Naive B cell (primary cell): ENCODE results near the gene FASN. TPM values are rescaled to one million over a fixed set of nuclear protein-coding genes. Genes with fewer than 3 reads are reported as not detected.

Experiments used
- ATAC-seq, 2 donors: fragments of 150-1000 bp; cut with Tn5 transposase; 2 replicates each; pipeline ENCODE4 v1.10.0; 2021; ENCODE audit warnings: low read depth in 2 of 2, mild to moderate bottlenecking in 2 of 2, moderate library complexity in 2 of 2
- DNase-seq: peaks from one replicate; pipeline ENCODE4 v3.0.0; 2022
- H3K27ac Mint-ChIP-seq, 6 donors: one replicate each; pipeline ENCODE4 v1.8.0; 2020 to 2022; ENCODE audit warnings: mild to moderate bottlenecking in 6 of 6, mixed read lengths in 6 of 6, moderate library complexity in 5 of 6, inconsistent platforms in 2 of 6
- H3K27me3 Mint-ChIP-seq, 3 donors: one replicate each; pipeline ENCODE4 v1.8.0; 2021 to 2022; ENCODE audit warnings: mixed read lengths in 3 of 3, mild to moderate bottlenecking in 1 of 3
- H3K36me3 Mint-ChIP-seq, 2 donors: one replicate each; pipeline ENCODE4 v1.8.0; 2020 to 2022; ENCODE audit warnings: mixed read lengths in 2 of 2, inconsistent platforms in 1 of 2, mild to moderate bottlenecking in 1 of 2
- H3K4me1 Mint-ChIP-seq, 3 donors: one replicate each; pipeline ENCODE4 v1.8.0; 2020 to 2022; ENCODE audit warnings: mixed read lengths in 3 of 3, inconsistent platforms in 1 of 3, mild to moderate bottlenecking in 1 of 3, moderate library complexity in 1 of 3
- H3K4me3 Mint-ChIP-seq, 8 donors: one replicate each; pipeline ENCODE4 v1.8.0; 2020 to 2022; ENCODE audit warnings: mild to moderate bottlenecking in 8 of 8, mixed read lengths in 8 of 8, moderate library complexity in 8 of 8, inconsistent platforms in 2 of 8
- H3K9me3 Mint-ChIP-seq, 7 donors: one replicate each; pipeline ENCODE4 v1.8.0; 2020 to 2022; ENCODE audit warnings: mixed read lengths in 7 of 7, mild to moderate bottlenecking in 5 of 7, inconsistent platforms in 2 of 7, moderate library complexity in 1 of 7
- polyA plus RNA-seq, 6 donors: library from polyadenylated mRNA; unstranded; fragments of 300-500 nt; fragmentation: Illumina TruSeq; gene quantifications; one replicate each; pipeline ENCODE4 v1.2.3, GENCODE V29; 2021; ENCODE audit warnings: low read depth in 6 of 6

Gene FASN
- polyA plus RNA-seq, 6 donors from 2014 or later = 0.05 to 0.75 (median 0.50) TPM; not detected in 1

DNA sequence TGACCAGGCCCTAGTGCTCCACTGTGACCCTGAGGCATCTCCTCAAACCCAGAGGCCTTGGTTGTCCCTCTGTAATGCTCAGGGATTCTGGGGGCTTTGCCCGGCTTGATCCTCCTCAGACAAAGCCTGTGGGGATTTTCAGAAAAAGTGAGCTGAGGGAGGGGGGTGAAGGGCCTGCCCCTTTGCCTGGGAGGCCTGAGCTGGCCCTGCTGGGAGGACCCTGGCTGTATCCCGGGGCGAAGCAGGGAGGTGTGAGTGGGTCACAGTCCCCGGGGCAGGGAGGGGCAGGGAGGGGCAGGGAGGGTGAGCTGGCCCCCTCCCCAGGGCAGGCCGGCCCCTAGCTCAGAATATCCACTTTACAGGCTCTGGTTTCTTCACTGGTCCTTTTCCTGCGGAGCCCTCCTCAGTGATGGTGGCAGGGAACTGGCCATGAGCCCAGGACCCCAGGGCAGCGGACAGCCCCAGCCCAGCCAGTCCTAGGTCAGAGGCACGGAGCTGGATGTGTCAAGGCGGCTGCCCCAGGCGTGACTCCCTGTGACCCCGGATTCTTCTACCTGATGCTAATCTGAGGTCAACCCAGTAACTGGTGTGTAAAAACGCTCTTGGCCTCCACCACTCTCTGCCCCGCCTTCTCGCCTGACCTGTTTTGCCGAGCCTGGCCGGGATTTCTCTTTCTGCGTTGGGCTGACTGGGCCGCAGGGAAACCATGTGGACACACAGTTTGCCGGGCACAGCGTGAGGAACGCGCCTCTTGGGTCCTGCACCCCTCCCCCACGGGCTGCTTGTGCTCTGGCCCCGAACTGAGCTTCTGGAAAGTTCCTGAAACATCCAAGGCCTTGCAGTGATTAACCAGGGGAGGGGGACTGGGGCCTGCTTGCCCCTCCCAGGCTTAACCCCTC, 5.8 kb upstream of the FASN start:
- H3K4me3 Mint-ChIP-seq = peak overlapping the region in 1 of 8 donors; percentile 30
- no peak for DNase-seq
- no peak for ATAC-seq
- H3K27me3 Mint-ChIP-seq = no peaks in the 10 kb centered on the region
- peak overlapping the region in 4 of 6 donors; percentile 19 to 94 (median 54) for H3K27ac Mint-ChIP-seq
- no peaks in the 10 kb centered on the region for H3K9me3 Mint-ChIP-seq
- no peaks in the 10 kb centered on the region for H3K36me3 Mint-ChIP-seq
- peaks cover 8 to 33% (median 24%) of the 10 kb centered on the region in 3 donors for H3K4me1 Mint-ChIP-seq

DNA sequence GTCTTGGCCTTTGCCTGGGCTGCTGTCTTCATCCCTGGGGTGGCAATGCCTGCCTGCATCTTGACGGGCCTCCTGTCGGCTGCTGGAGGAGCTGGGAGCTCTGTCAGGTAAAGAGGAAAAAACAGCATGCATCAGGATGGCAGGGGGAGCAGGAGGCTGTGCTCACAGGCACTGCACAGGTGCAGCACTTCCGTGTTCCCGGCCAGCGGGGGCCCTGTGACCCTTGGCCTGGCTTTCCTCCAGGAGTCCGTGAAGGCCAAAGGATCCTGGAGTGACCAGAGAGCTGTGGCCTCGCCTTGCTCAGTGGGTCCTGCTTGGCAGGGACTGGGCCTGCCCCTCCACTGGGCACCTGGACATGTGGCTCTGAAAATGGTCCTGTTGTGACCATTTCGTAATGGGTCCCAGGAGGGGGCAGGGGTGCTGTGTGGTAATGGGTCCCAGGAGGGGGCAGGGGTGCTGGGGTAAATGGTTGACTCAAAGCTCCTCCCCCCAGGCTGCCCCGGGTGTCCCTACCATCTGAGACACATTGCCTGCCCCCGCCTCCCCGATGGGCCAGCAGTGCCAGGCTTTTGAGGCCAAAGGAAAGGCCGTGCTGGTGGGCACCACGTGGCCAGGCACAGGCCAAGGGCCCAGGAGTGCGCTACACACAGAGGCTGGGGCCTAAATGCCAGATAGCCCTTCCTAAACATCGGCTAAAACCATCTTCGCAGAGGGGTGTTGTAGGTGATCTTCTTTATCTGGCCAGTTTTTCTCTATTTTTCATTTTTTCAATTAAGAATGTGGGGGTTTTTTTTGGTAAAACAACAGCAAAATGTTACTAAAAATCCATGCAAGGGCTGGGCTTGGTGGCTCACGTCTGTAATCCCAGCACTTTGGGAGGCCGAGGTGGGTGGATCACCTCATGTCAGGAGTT, 4.0 kb upstream of the FASN start:
- ATAC-seq (no peak), DNase-seq (no peak)
- Mint-ChIP-seq H3K9me3 (no peaks in the 10 kb centered on the region), H3K4me3 (peak overlapping the region in 1 of 8 donors; percentile 54), H3K27me3 (no peaks in the 10 kb centered on the region), H3K27ac (peak overlapping the region in 3 of 6 donors; percentile 49 to 57 (median 51)), H3K4me1 (peaks cover 8 to 29% (median 22%) of the 10 kb centered on the region in 3 donors), H3K36me3 (no peaks in the 10 kb centered on the region)

DNA sequence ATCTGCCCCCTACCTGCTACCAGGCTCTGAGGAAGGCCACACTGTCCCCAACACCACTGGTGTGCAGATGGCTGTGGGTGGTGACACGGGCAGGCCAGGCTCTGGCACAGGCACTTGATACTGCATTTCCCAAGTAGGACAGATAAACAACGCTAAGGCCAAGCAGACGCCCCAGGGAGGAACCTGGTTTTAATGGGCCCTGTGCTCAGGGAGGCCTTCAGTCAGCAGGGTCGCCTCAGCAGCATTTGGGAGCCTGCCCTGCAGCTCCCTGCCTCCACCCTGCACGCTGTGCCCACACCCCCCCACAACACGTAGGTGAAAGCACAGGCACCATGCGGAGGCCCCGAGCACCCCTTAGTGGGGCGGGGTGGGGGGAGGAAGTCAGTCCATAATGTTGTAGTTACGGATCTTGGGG, 3.3 kb upstream of the FASN start:
- H3K4me3 Mint-ChIP-seq = peak overlapping the region in 1 of 8 donors; percentile 80
- H3K36me3 Mint-ChIP-seq = no peaks in the 10 kb centered on the region
- no peaks in the 10 kb centered on the region for H3K27me3 Mint-ChIP-seq
- H3K9me3 Mint-ChIP-seq = no peaks in the 10 kb centered on the region
- DNase-seq (no peak), ATAC-seq (no peak)
- H3K27ac Mint-ChIP-seq = peak overlapping the region in 1 of 6 donors; percentile 19
- H3K4me1 Mint-ChIP-seq = peaks cover 5 to 25% (median 17%) of the 10 kb centered on the region in 3 donors

DNA sequence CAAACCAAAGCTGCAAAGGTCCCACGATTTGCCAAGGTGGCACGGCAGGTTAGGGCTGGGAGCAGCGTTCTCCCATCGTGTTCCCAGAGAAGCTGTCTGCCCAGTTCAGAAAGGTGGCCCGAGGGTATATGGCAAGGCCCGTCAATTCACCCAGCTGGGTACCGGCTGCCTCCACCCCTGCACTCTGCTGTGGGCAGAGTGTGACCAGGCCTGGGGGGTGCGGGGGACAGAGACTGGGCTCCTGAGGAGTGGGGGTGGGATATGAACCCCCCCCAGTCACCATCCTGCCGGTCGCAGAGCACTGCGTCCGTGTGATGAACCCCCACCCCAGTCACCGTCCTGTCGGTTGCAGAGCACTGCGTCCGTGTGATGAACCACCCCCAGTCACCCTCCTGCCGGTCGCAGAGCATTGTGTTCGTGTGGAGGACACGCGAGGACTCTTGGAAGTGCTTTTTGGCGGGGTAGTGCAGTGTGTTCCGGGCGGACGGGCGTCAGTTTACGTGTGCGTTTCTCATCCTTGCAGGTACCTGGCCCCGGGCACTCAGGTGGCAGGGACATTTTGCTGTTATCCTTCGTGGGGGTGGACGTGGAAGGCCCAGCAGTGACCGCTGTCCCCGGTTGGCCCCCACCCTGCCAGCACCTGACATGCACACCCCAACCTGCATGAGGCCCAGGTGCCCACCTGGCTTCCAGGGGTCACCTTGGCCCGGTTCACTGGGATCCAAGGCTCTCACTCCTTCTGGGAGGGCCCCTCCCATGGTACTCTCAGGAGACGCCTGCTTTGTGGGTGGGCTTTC, 2.7 kb upstream of the FASN start:
- Mint-ChIP-seq H3K4me3 (peak overlapping the region in 4 of 8 donors; percentile 10 to 85 (median 82)), H3K27me3 (no peaks in the 10 kb centered on the region), H3K27ac (peak overlapping the region in 2 of 6 donors; percentile 67 to 74), H3K36me3 (no peaks in the 10 kb centered on the region), H3K4me1 (peaks cover 0 to 19% (median 12%) of the 10 kb centered on the region in 3 donors), H3K9me3 (no peaks in the 10 kb centered on the region)
- DNase-seq (no peak), ATAC-seq (no peak)

DNA sequence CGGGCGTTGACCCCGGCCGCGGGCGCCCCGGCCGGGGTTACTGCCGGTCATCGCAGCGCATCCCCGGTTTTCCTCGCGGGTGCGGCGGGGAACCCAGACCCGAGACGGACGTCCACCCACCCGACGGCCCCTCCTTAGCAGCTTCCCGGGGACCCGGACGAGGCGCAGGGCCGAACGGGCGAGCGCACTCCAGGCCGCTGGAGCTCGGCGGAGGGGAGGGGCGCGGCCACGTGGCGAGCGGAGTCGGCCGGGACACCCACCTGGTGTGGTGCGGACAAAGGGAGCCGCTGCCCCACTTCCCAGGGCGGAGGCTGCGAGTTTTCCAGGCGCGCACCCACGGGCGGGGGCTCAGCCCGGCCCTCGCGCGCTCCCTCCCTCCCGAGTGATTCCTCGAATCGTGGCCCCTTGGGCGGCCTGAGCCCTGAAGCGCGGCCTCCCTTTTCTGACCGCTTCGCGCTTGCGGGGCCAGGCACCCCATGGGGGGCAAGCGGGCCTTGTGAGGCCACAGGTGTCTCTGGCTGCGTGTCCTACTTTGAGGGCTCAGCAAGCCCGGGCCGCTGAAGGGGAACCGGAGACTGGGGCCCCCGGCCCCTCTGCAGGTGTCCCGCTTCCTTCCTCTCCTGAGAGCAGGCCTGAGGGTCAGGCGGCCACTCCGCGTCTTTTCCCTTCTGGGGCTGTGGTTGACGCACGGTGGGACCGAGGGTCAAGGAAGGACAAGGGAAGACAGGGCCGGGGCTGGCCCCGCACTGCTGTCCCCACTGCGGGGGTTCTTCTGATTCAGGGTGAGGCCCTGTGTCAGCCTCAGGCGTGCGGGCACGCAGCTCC, 1.1 kb upstream of the FASN start:
- peak; percentile 2 to 3 for ATAC-seq
- no peaks in the 10 kb centered on the region for H3K36me3 Mint-ChIP-seq

DNA sequence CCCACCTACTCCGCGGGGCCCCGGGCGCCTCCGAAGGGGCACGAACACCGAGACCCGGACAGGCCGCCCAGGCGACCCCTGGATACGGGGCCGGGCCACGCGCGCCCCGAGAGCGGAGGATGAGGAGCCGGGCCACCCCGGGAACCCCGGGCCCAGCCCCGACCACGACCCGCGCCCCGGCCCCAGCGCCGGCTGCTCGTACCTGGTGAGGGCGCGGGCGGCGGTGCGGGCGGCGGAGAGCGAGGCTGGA, 192 bp downstream of the FASN start:
- ATAC-seq = no peak
- Mint-ChIP-seq H3K27ac (peak overlapping the region in 1 of 6 donors; percentile 54), H3K36me3 (no peaks in the 10 kb centered on the region), H3K27me3 (no peaks in the 10 kb centered on the region), H3K4me3 (peak overlapping the region in 7 of 8 donors; percentile 44 to 85 (median 74)), H3K4me1 (peaks cover 0 to 7% (median 6%) of the 10 kb centered on the region in 3 donors), H3K9me3 (no peaks in the 10 kb centered on the region)
- DNase-seq = no peak

More for the DNA sequence above, 1.1 kb upstream of the FASN start:
- Mint-ChIP-seq H3K27ac (peak overlapping the region in 4 of 6 donors; percentile 83 to 90 (median 88)), H3K4me1 (peaks cover 0 to 8% (median 7%) of the 10 kb centered on the region in 3 donors), H3K27me3 (no peaks in the 10 kb centered on the region), H3K4me3 (peak overlapping the region; percentile 80 to 92 (median 85)), H3K9me3 (no peaks in the 10 kb centered on the region)
- peak; percentile 38 for DNase-seq

DNA sequence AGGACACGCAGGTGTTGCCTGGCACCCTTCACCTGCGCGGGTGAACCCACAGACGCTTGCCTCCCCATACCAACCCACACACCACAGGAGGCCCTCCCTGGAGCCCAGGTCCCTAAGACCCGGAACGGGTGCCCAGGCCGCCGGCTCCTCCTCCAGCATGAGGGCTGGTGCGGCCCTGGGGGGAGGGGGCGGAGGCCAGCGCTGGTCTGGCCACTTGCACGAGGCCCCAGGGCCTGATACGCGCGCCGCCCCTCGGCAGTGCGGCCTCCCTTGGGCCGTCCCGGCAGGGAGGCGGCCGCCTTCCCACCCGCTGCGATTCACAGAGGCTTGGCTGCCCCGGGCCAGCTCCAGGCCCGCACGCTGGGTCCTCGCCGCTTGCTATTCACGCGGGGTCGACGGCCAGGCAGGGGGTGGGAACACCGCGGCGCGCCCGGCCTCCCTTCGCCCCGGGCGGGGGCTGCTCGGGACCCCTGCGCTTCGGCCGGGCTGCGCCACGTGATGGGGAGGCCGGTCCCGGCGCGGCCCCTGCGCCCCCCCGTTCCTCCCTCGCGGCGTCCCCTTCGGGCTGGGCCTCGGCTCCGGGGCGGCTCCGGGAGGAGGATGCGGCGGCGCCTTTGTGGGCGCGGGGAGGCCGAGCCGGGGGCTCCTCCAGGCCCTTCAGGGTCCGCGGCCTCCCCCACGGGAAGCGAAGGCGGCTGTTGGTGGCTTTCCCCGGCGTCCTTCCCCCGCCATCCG, 685 bp downstream of the FASN start:
- Mint-ChIP-seq H3K36me3 (no peaks in the 10 kb centered on the region), H3K4me3 (peak overlapping the region in 7 of 8 donors; percentile 42 to 82 (median 74)), H3K27me3 (no peaks in the 10 kb centered on the region), H3K9me3 (no peaks in the 10 kb centered on the region), H3K27ac (peak overlapping the region in 1 of 6 donors; percentile 70), H3K4me1 (peaks cover 0 to 7% (median 6%) of the 10 kb centered on the region in 3 donors)
- DNase-seq = no peak
- ATAC-seq = no peak

DNA sequence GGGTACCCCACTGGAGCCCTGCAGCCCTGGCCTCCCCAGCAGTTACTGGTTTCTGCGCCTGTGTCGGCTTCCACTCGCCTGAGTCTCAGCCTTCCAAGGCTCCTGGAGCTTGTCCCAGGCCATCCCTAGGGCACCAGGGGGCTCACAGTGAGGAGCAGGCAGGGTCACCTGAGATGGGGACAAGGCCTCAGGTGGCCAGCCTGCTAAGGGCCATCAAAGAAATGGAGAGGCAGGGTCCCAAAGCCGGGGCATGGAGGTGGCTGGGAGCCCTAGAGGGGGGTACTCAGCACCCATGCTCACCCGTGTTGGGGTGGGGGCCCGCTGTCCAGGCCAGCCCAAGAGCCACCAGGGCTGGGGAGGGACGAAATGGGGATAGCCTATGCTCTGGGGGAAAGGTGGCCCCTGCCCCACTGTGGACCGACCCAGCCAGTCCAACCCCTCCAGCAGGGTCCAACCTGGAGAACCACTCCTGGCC, 1.3 kb downstream of the FASN start:
- no peaks in the 10 kb centered on the region for H3K27me3 Mint-ChIP-seq
- peak overlapping the region in 3 of 6 donors; percentile 62 to 81 (median 70) for H3K27ac Mint-ChIP-seq
- H3K4me3 Mint-ChIP-seq = peak overlapping the region in 7 of 8 donors; percentile 42 to 76 (median 66)
- no peaks in the 10 kb centered on the region for H3K9me3 Mint-ChIP-seq
- no peak for ATAC-seq
- no peaks in the 10 kb centered on the region for H3K36me3 Mint-ChIP-seq
- DNase-seq = no peak
- peaks cover 0 to 7% (median 6%) of the 10 kb centered on the region in 3 donors for H3K4me1 Mint-ChIP-seq

DNA sequence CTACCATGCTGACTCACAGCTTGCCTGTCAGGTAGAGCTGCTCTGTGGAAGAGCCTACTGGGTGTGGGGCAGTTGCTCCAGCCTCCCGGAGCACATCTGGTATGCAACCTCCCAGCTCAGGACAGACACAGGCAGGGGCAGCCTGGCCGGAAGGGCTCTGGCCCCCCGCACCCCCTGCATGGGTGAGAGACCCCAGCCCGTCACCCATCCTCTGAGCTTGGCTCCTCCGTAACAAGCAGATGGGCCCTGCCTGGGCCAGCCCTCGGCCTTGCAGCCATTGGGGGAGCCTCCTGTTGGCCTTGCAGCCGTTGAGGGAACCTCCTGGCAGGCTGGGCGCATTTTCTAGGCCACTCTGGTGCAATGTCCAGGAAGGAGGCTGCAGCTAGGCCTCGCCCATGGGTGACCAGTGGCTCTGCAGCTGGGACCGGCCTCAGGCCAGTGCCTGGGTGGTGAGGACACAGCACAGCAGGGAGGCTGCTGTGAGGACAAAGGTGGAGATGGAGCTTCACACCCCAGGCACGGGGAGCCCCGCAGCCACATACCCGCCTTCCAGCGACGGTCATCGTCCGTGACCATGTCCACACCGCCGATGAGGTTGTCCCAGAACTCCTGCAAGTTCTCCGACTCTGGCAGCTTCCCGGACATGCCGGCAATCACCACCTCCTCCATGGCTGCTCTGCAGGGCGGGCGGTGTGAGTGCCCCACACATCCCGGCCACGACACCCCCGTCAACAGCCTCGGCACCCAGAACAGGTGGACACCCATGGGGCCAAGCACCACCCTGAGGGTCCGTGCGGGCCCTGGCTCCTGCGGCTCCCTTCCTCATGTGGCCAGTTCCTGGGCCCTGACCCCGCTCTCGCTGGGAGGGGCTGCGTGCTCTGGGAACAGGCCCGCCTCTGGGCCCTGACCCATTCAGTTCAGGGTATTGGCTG, 2.0 kb downstream of the FASN start:
- ATAC-seq (no peak), DNase-seq (no peak)
- Mint-ChIP-seq H3K9me3 (no peaks in the 10 kb centered on the region), H3K4me3 (peak overlapping the region in 7 of 8 donors; percentile 15 to 75 (median 57)), H3K27ac (no peak overlapping the region), H3K27me3 (no peaks in the 10 kb centered on the region), H3K4me1 (peaks cover 0 to 7% (median 6%) of the 10 kb centered on the region in 3 donors), H3K36me3 (no peaks in the 10 kb centered on the region)

DNA sequence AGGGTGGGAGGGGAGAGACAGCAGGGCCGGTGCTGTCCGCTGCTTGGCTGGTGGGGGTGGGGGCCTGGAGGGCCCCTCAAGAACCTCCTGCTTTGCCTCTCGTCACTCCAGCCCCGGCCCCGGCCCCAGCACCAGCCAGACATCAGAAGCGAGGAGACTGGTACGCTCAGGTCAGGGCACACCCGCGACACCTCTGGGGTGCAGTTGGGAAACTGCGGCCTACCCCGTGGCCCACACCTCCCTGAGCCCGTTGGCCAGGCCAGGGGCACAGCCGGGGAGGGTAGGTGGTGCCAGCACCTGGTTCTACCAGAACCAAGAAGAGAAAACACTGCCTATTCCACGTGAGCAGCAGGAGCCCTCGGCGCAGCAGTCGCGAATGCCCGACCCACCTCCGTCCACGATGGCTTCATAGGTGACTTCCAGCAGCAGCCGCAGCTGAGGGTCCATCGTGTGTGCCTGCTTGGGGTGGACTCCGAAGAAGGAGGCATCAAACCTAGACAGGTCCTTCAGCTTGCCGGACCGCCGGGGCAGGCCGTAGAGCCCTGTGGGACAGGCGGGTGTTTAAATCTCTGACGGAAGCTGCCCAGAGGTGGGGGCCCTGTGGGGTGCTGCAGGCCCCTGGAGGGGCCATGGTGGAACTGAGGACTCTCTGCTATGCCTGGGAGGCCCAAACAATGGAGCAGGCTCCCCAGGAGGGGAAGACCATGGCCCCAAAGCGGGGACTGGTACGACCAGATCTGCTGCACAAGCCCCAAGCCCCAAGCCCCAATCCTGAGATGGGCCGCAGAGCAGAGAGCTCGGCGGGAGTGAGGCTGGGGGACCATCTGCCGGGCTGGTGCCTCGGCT, 2.9 kb downstream of the FASN start:
- ATAC-seq = no peak
- H3K4me3 Mint-ChIP-seq = peak overlapping the region in 5 of 8 donors; percentile 4 to 74 (median 53)
- H3K27me3 Mint-ChIP-seq = no peaks in the 10 kb centered on the region

More for the DNA sequence above, 2.9 kb downstream of the FASN start:
- no peak for DNase-seq
- H3K9me3 Mint-ChIP-seq = no peaks in the 10 kb centered on the region
- peaks cover 0 to 7% (median 4%) of the 10 kb centered on the region in 3 donors for H3K4me1 Mint-ChIP-seq
- H3K27ac Mint-ChIP-seq = peak overlapping the region in 1 of 6 donors; percentile 37
- H3K36me3 Mint-ChIP-seq = no peaks in the 10 kb centered on the region
